ENCODE measurements around the gene PRPF31.
A peak's percentile ranks its signal among the peaks of the same experiment; 100 is the strongest.

PRPF31 gene

DNA sequence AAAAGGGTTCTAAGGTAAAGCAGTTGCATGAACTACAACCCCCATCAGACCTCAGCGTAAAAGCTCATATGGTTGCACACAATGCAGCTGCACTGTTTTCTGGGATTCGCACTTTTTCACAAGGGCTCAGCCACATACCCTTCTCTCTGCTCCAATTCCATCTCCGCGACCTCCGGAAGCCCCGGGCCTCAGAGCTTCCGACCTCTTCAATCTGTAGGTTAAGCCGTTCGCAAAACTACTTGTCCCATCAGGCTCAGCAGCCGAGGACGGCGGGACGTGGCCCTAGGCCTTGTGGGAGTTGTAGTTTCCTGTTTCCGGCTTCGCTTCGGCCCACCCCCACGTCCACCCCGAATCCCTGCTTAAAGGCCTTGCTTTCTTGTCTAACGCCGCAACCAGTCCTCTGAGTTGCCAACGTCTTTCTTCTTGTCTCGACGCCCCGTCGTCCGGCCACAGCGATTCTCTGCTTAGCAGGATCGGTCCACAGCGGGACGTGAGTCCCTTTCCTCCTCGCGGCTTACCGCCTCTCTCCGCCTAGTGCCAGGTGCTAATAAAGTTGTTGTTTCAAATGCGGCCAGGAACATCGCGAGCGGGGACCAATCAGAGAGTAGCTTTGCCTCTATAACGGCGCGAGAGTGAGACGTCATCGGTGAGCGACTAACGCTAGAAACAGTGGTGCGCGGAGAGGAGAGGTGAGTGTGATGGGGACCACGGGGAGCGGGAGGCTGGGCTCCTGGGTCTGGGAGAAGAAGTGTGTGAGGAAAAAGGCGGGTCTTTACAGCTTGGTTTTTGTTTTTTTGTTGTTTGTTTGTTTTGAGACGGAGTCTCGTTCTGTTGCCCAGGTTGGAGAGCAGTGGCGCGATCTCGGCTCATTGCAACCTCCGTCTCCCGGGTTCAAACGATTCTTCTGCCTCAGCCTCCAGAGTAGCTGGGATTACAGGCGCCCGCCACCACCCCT is at the start of gene PRPF31, which contains the start of gene TFPT:
Gene PRPF31, plus strand, starts transcription at position 646 of the 955 bp plus-strand sequence. CDS start 2,525 bp downstream, outside the sequence.
Gene TFPT, minus strand, starts transcription at position 549 of the 955 bp plus-strand sequence. Its CDS starts 388 bp downstream, at position 161.
- TF ChIP-seq CTCF (IDR thresholded peaks at IDR 0.05; ENCODE audit: low read depth, low read length) = no peak
- peak within 1 kb of the TSS; percentile 83 for H3K4me3 ChIP-seq (ENCODE audit: low read depth, low read length)

- no peak overlapping the region for H3K4me3 ChIP-seq (ENCODE audit: low read depth, low read length)
Measured at GRCh38 chr19:54069470-54069869, 46.1 kb upstream of the PRPF31 start.

DNA sequence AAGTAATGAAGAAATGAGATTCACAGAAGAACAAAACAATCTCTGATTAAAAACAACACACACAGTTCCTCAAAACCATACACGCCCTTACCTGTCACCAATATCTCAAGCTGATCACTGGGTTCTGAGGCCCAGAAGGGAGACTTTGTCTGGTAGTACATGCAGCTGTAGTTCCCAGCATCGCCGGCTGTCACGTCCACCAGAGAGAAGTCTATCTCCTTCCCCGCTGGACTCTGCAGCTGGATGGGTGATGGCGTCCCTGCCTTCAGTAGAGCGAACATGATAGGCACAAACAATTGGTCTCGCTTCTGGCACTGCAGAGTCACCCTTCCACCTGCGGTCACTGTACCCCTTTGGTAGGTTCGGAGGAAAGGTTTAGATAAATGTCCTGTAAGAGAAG is 41.7 kb upstream of the PRPF31 start:
- no peak overlapping the region for H3K4me3 ChIP-seq (ENCODE audit: low read depth, low read length)
- TF ChIP-seq CTCF (IDR thresholded peaks at IDR 0.05; ENCODE audit: low read depth, low read length) = no peak

More at GRCh38 chr19:54069470-54069869, 46.1 kb upstream of the PRPF31 start:
- TF ChIP-seq CTCF (IDR thresholded peaks at IDR 0.05; ENCODE audit: low read depth, low read length) = no peak

- TF ChIP-seq CTCF (IDR thresholded peaks at IDR 0.05; ENCODE audit: low read depth, low read length) = no peak
- H3K4me3 ChIP-seq (ENCODE audit: low read depth, low read length) = no peak overlapping the region
Measured at GRCh38 chr19:54074851-54075250, 40.7 kb upstream of the PRPF31 start.

DNA sequence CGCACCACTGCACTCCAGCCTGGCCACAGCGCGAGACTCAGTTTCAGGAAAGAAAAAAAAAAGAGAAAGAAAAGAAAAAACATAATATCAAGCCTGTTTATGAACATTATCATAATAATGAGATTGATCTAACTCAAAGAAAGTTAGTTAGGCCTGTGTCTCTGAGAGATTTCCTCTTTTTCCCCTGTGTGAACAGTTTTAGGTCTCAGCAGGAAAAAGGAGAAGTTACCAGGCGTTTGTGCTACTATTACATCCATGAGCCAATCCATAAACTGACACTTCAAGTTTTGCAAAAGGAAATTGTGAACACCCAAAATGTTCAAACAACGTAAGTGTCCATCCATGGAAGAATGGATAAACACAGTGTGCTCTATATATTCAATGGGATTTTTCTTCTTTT is 38.2 kb upstream of the PRPF31 start:
- no peak for TF ChIP-seq CTCF (IDR thresholded peaks at IDR 0.05; ENCODE audit: low read depth, low read length)

DNA sequence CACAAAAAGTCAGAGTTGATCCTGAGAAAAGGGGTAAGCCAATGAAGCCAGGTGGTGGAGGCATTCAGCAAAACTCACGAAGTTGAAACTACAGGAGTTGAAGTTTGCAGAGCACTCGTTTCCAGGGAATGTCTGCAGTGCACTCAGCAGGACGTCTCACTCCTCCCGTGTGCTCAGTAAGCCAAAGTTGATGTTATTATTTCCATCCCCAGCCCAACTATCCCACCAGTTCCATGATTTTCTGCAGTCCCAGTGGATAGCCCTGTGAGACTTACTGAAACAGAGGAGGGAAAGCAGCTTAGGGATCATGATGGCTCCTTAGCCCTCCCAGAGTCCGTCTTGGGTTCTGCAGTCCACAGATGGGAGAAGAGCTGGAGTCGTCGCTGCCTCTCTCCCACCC is 34.5 kb upstream of the PRPF31 start, which contains the start of gene TARM1:
Gene TARM1, minus strand, starts transcription at position 334 of the 400 bp plus-strand sequence. Its CDS starts 25 bp downstream, at position 309.
- no peak within 1 kb of the TSS for H3K4me3 ChIP-seq (ENCODE audit: low read depth, low read length)
- TF ChIP-seq CTCF (IDR thresholded peaks at IDR 0.05; ENCODE audit: low read depth, low read length) = no peak

More for the DNA sequence above, 38.2 kb upstream of the PRPF31 start:
- H3K4me3 ChIP-seq (ENCODE audit: low read depth, low read length) = no peak overlapping the region

DNA sequence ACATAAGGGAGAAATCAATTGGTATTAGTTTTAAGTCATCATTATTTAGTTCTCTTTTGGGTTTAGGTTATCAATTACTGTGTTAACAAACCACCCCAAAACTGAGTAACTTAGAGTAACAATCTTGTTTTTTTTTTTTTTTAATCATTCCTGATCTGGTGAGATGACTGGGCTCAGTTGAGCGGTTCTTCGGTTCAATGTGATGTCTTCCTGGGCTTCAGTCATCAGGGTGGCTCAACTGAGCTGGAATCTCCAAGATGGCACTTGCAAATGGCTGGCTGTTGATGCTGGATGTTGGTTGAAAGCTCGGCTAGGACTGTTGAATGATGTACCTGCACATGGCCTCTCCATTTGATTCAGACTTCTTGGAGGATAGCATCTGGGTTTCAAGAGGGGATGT is 31.1 kb upstream of the PRPF31 start:
- no peak for TF ChIP-seq CTCF (IDR thresholded peaks at IDR 0.05; ENCODE audit: low read depth, low read length)
- no peak overlapping the region for H3K4me3 ChIP-seq (ENCODE audit: low read depth, low read length)
